IMR-90 (cell line): ENCODE measurements around the gene PFKL. TPM values are rescaled to one million over a fixed set of nuclear protein-coding genes. Genes with fewer than 3 reads are reported as not detected.

ENCODE experiments used
- ATAC-seq: fragments of 200-7000 bp; cut with Tn5 transposase; 2 replicates; pipeline ENCODE4 v1.9.1; 2020; ENCODE audit warnings: low read depth, mild to moderate bottlenecking, moderate library complexity
- Bru-seq: library from RNA; stranded (reverse); fragments of 400-500 nt; gene quantifications from one replicate; lab custom pipeline; 2021; lab: Mats Ljungman, UMichigan
- BruChase-seq, 2 experiments: library from RNA; stranded (reverse); fragments of 400-500 nt; gene quantifications; one replicate each; lab custom pipeline; 2021; lab: Mats Ljungman, UMichigan
- BruUV-seq: library from RNA; stranded (reverse); fragments of 400-500 nt; replicated peaks from 2 replicates; lab custom pipeline; 2021; lab: Mats Ljungman, UMichigan
- CTCF ChIA-PET: fragments of 300-600 bp; formaldehyde crosslinking; extraction: SDS; loops from one replicate; lab custom pipeline; 2021; ENCODE audit warnings: antibody characterized with exemption; lab: Yijun Ruan, JAX
- POLR2A ChIA-PET: fragments of 300-600 bp; sonication (Branson Sonifier 250); formaldehyde crosslinking; loops from one replicate; lab custom pipeline; 2022; ENCODE audit warnings: antibody characterized with exemption; ENCODE audit not compliant: unreplicated experiment; lab: Charles Lee
- DNase-seq: peaks from one replicate; pipeline ENCODE4 v3.0.0; 2013
- H2AFZ ChIP-seq: replicated peaks from 2 replicates; pipeline ENCODE3; 2013; ENCODE audit warnings: low read length, mild to moderate bottlenecking; ENCODE audit not compliant: poor library complexity
- H2AK5ac ChIP-seq: 2 replicates; pipeline ENCODE4 v1.6.1; 2013; ENCODE audit warnings: low read depth, low read length, inconsistent platforms
- H2AK9ac ChIP-seq: replicated peaks from 2 replicates; pipeline ENCODE3; 2013; ENCODE audit warnings: mild to moderate bottlenecking, low read depth, low read length, moderate library complexity; ENCODE audit not compliant: poor library complexity
- H2BK120ac ChIP-seq: 2 replicates; pipeline ENCODE4 v1.6.1; 2013; ENCODE audit warnings: low read depth, low read length, inconsistent platforms
- H2BK15ac ChIP-seq: 3 replicates; pipeline ENCODE4 v1.6.1; 2013; ENCODE audit warnings: low read depth, low read length, inconsistent platforms
- H2BK20ac ChIP-seq: 2 replicates; pipeline ENCODE4 v1.6.1; 2013; ENCODE audit warnings: low read depth, mild to moderate bottlenecking, inconsistent platforms, low read length, moderate library complexity
- H2BK5ac ChIP-seq: 2 replicates; pipeline ENCODE4 v1.6.1; 2013; ENCODE audit warnings: mild to moderate bottlenecking, low read depth, low read length, inconsistent platforms; ENCODE audit not compliant: poor library complexity, severe bottlenecking
- H3K14ac ChIP-seq: replicated peaks from 2 replicates; pipeline ENCODE4 v1.6.1; 2013; ENCODE audit warnings: low read depth, low read length, inconsistent platforms
- H3K18ac ChIP-seq: 2 replicates; pipeline ENCODE4 v1.6.1; 2013; ENCODE audit warnings: low read depth, low read length, control low read depth
- H3K23ac ChIP-seq: 2 replicates; pipeline ENCODE4 v1.6.1; 2013; ENCODE audit warnings: low read depth, low read length, inconsistent platforms
- H3K27ac ChIP-seq: 2 replicates; pipeline ENCODE4 v1.5.1; 2013; ENCODE audit warnings: mild to moderate bottlenecking, control low read depth, low read length; ENCODE audit not compliant: insufficient read depth
- H3K27me3 ChIP-seq: 2 replicates; pipeline ENCODE4 v1.6.1; 2013; ENCODE audit warnings: low read length; ENCODE audit not compliant: control insufficient read depth, insufficient read depth
- H3K36me3 ChIP-seq: 2 replicates; pipeline ENCODE4 v1.6.1; 2013; ENCODE audit warnings: low read length, mixed read lengths; ENCODE audit not compliant: control insufficient read depth, insufficient read depth
- H3K4ac ChIP-seq: 2 replicates; pipeline ENCODE4 v1.6.1; 2013; ENCODE audit warnings: low read depth, low read length, inconsistent platforms
- H3K4me1 ChIP-seq: 2 replicates; pipeline ENCODE4 v1.6.1; 2013; ENCODE audit warnings: low read length, mixed read lengths; ENCODE audit not compliant: control insufficient read depth, insufficient read depth
- H3K4me2 ChIP-seq: 2 replicates; pipeline ENCODE4 v1.6.1; 2013; ENCODE audit warnings: low read depth, mild to moderate bottlenecking, control low read depth, low read length, moderate library complexity
- H3K4me3 ChIP-seq: 2 replicates; pipeline ENCODE4 v1.5.1; 2013; ENCODE audit warnings: low read depth, mild to moderate bottlenecking, control low read depth, low read length, moderate library complexity; ENCODE audit not compliant: insufficient read depth
- H3K56ac ChIP-seq: 2 replicates; pipeline ENCODE4 v1.6.1; 2013; ENCODE audit warnings: low read length, inconsistent platforms; ENCODE audit not compliant: insufficient read depth; ENCODE audit errors: extremely low read depth
- H3K79me1 ChIP-seq, 2 experiments: 2 replicates each; pipeline ENCODE4 v1.6.1; 2013; ENCODE audit warnings: low read length in 2 of 2, inconsistent platforms in 1 of 2, low read depth in 1 of 2
- H3K9ac ChIP-seq: 2 replicates; pipeline ENCODE4 v1.6.1; 2013; ENCODE audit warnings: low read depth, low read length, control low read depth
- H3K9me1 ChIP-seq: 2 replicates; pipeline ENCODE4 v1.6.1; 2013; ENCODE audit warnings: low read length, inconsistent platforms; ENCODE audit not compliant: insufficient read depth
- H3K9me3 ChIP-seq: 2 replicates; pipeline ENCODE4 v1.6.1; 2013; ENCODE audit warnings: low read length; ENCODE audit not compliant: control insufficient read depth, insufficient read depth
- H4K20me1 ChIP-seq: 2 replicates; pipeline ENCODE4 v1.6.1; 2013; ENCODE audit warnings: low read length, inconsistent platforms; ENCODE audit not compliant: insufficient read depth
- H4K5ac ChIP-seq: 2 replicates; pipeline ENCODE4 v1.6.1; 2013; ENCODE audit warnings: mild to moderate bottlenecking, low read depth, low read length, control low read depth
- H4K8ac ChIP-seq, 2 experiments: 2 replicates each; pipeline ENCODE4 v1.6.1; 2013; ENCODE audit warnings: low read depth in 2 of 2, low read length in 2 of 2, control low read depth in 1 of 2, inconsistent platforms in 1 of 2
- H4K91ac ChIP-seq: 2 replicates; pipeline ENCODE4 v1.6.1; 2013; ENCODE audit warnings: low read depth, low read length, inconsistent platforms; ENCODE audit not compliant: insufficient read depth
- BHLHE40 ChIP-seq: fragments of 150-350 bp; IDR thresholded peaks from 2 replicates; pipeline ENCODE4 v1.6.1; 2016; ENCODE audit warnings: mild to moderate bottlenecking, low read depth, low read length
- CEBPB ChIP-seq: IDR thresholded peaks from 2 replicates; pipeline ENCODE4 v1.6.1; 2012; ENCODE audit warnings: low read depth, low read length, improper control_type of control experiment
- MAFK ChIP-seq: IDR thresholded peaks from 2 replicates; pipeline ENCODE4 v1.6.1; 2012; ENCODE audit warnings: low read depth, low read length, improper control_type of control experiment
- MXI1 ChIP-seq: IDR thresholded peaks from 2 replicates; pipeline ENCODE4 v1.6.1; 2012; ENCODE audit warnings: low read depth, mild to moderate bottlenecking, low read length, moderate library complexity, borderline replicate concordance
- NFE2L2 ChIP-seq: fragments of 150-350 bp; IDR thresholded peaks from 2 replicates; pipeline ENCODE4 v1.6.1; 2016; ENCODE audit warnings: low read depth, mild to moderate bottlenecking, low read length
- POLR2A ChIP-seq: IDR thresholded peaks from 2 replicates; pipeline ENCODE4 v1.6.1; 2012; ENCODE audit warnings: mild to moderate bottlenecking, low read depth, low read length
- RAD21 ChIP-seq: IDR thresholded peaks from 2 replicates; pipeline ENCODE4 v1.6.1; 2012; ENCODE audit warnings: low read length, improper control_type of control experiment
- RCOR1 ChIP-seq: IDR thresholded peaks from 2 replicates; pipeline ENCODE4 v1.6.1; 2012; ENCODE audit warnings: mild to moderate bottlenecking, low read length, improper control_type of control experiment; ENCODE audit not compliant: insufficient replicate concordance
- RFX5 ChIP-seq: IDR thresholded peaks from 2 replicates; pipeline ENCODE4 v1.8.0; 2012; ENCODE audit warnings: low read depth, mild to moderate bottlenecking, low read length, moderate library complexity
- SMC3 ChIP-seq: fragments of 150-350 bp; IDR thresholded peaks from 2 replicates; pipeline ENCODE4 v1.6.1; 2016; ENCODE audit warnings: low read depth, mild to moderate bottlenecking, antibody characterized with exemption, low read length, moderate library complexity
- WGBS, 2 experiments: methylation state at CpG; one replicate each; pipeline versions ENCODE4 v1.1.5 to v1.1.7; 2013; ENCODE audit warnings: missing lambda C conversion rate in 2 of 2; ENCODE audit not compliant: insufficient read length in 1 of 2; ENCODE audit errors: extremely low coverage in 2 of 2; 5-methylcytosine and 5-hydroxymethylcytosine counted together
- dilution Hi-C: fragments of 300-500 bp; cut with HindIII; formaldehyde crosslinking; loops from one replicate; pipeline ENCODE4 v1.14.3; 2018; ENCODE audit warnings: low sequenced_read_pairs; ENCODE audit not compliant: unreplicated experiment
- in situ Hi-C: fragments of 300-500 bp; cut with MboI; formaldehyde crosslinking; loops from 3 replicates; pipeline ENCODE4 v1.14.3; 2019; ENCODE audit warnings: low sequenced_read_pairs, inconsistent platforms, mixed read lengths
- intact Hi-C: fragments of 100-400 bp; cut with micrococcal nuclease; formaldehyde crosslinking; loops from 2 replicates; pipeline ENCODE4 v1.10.0; 2022
- long read RNA-seq: library from polyadenylated mRNA; unstranded; transcript quantifications from one replicate; pipeline ENCODE4 v2.0.0, GENCODE V29; 2021; ENCODE audit not compliant: unreplicated experiment
- polyA plus RNA-seq, 3 experiments: library from polyadenylated mRNA; depleted of rRNA; stranded (reverse); fragments of >200 nt; gene quantifications; 2 replicates each; pipeline ENCODE4 v1.2.3, GENCODE V29; 2012; ENCODE audit warnings: low replicate concordance in 1 of 3
- total RNA-seq: library from RNA; depleted of rRNA; stranded (reverse); fragments of >200 nt; gene quantifications from 2 replicates; pipeline ENCODE4 v1.2.3, GENCODE V29; 2012; rRNA removed
- TF ChIP-seq, protein P1 (sequence below): fragments of 150-350 bp; IDR thresholded peaks from 2 replicates; pipeline ENCODE4 v1.6.1; 2016; ENCODE audit warnings: low read depth, mild to moderate bottlenecking, low read length, moderate library complexity, borderline replicate concordance
- TF ChIP-seq, protein P2 (sequence below): fragments of 150-350 bp; IDR thresholded peaks from 2 replicates; pipeline ENCODE4 v1.6.1; 2017; ENCODE audit warnings: mild to moderate bottlenecking, antibody characterized with exemption, low read length, low read depth

The PFKL gene
- total RNA-seq (100 and 103 TPM in 2 replicates), polyA plus RNA-seq (2012; rRNA removed) (126 and 131 TPM in 2 replicates), Bru-seq, nascent RNA (percentile 68 among the genes with signal in this experiment), BruChase-seq, experiment 1, labeled RNA remaining after a 6-hour chase (percentile 69 among the genes with signal in this experiment), BruChase-seq, experiment 2, labeled RNA remaining after a 2-hour chase (percentile 76 among the genes with signal in this experiment)
- 121 and 205 TPM in 2 replicates for polyA plus RNA-seq (2012; cell fraction: cytosol; rRNA removed)
- 315 and 685 TPM in 2 replicates for polyA plus RNA-seq (2012; cell fraction: nucleus; rRNA removed; ENCODE audit: low replicate concordance)
- long read RNA-seq, transcript PFKL-201 (22 exons, 2,912 nt): major isoform, 428 of 691 reads
- long read RNA-seq, partial matches to known transcripts: 184 of 691 reads
- long read RNA-seq, other reads (novel, unspliced or antisense): 78 of 691 reads

DNA sequence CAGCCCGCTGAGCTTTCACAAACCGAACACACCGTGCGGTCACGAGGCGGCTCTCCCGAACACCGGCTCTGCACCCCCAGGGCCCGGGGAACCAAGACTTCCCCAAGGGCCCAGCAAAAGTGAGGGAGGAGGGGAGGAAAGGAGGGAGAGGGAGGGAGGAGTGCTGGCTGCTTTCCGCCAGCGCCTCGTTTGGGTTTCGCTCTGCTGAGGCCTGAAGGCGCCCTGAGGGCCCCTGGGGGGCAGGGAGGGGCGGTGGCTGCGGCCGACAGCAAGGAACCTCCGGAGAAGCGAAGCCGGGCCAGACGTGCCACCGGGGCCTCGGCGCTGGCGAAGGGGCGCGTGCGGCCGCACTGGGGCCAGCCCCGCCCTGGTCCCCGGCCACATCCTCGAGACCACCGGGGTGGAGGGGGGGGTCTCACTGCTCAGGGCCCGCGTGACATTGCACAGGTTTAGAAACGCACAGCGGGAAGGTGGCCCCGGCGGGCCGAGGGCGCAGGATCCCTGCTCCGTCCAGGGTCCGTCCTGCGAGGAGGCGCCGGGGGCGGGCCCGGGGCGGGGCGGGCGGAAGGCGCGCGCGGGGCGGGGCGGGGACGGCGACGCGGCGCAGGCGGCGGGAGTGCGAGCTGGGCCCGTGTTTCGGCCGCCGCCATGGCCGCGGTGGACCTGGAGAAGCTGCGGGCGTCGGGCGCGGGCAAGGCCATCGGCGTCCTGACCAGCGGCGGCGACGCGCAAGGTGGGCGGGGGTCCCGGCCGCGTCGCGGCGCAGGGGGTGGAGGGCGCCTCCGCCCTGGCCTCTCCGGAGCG lies at the start of gene PFKL:
Gene PFKL (plus strand): TSS at position 596 of the 804 bp plus-strand sequence. CDS start 53 bp downstream, at position 649.
- H3K27ac ChIP-seq: peak within 1 kb of the TSS; percentile 96
- H3K4me1 ChIP-seq: peaks cover 18% of the 10 kb centered on the region
- H3K27me3 ChIP-seq: peaks cover 2% of the 10 kb centered on the region; the same call in 1 of the 2 replicates
- H3K18ac ChIP-seq: peak within 1 kb of the TSS; percentile 58
- H4K8ac ChIP-seq: peak within 1 kb of the TSS; percentile 87 to 92
- DNase-seq (peak; percentile 20), ATAC-seq (peak; percentile 87)
- peak within 1 kb of the TSS; percentile 76 for H3K4ac ChIP-seq
- peak within 1 kb of the TSS; percentile 87 for H3K4me2 ChIP-seq
- H3K23ac ChIP-seq: peak within 1 kb of the TSS; percentile 63
- peaks cover 40% of the 10 kb centered on the region for H4K20me1 ChIP-seq
- peak within 1 kb of the TSS; percentile 87 for H3K9ac ChIP-seq
- H3K9me3 ChIP-seq: no peaks in the 10 kb centered on the region
- dilution Hi-C loops (no loop called here), in situ Hi-C loops (no loop called here), intact Hi-C loops (no loop called here)
- H4K5ac ChIP-seq: peak within 1 kb of the TSS; percentile 55
- peak within 1 kb of the TSS; percentile 97 for H2AK9ac ChIP-seq
- ChIA-PET POLR2A (no interaction called here), CTCF (no interaction called here)
- no peak within 1 kb of the TSS for H2BK15ac ChIP-seq
- H4K91ac ChIP-seq: peak within 1 kb of the TSS; percentile 61; the same call in 1 of the 2 replicates
- 3% methylated on average over 29 of the region's 94 CpGs; no CpG with 5 or more reads in 1 of the 2 experiments for WGBS, 2 experiments
- peak within 1 kb of the TSS; percentile 80 for H2BK5ac ChIP-seq
- no peaks in the 10 kb centered on the region for H3K9me1 ChIP-seq
- peaks cover 3% of the 10 kb centered on the region; the same call in 1 of the 2 replicates for H3K36me3 ChIP-seq
- peak within 1 kb of the TSS; percentile 82 for H3K4me3 ChIP-seq
- H3K14ac ChIP-seq: peak within 1 kb of the TSS; percentile 61
- peak within 1 kb of the TSS; percentile 24; the same call in 1 of the 2 replicates for H3K56ac ChIP-seq
- H3K79me1 ChIP-seq: peaks cover 8 to 31% of the 10 kb centered on the region in 2 experiments
- no TSS peak for BruUV-seq
- H2BK120ac ChIP-seq: no peak within 1 kb of the TSS
- H2AFZ ChIP-seq: peak within 1 kb of the TSS; percentile 97
- H2AK5ac ChIP-seq: peak within 1 kb of the TSS; percentile 93
- H2BK20ac ChIP-seq: no peak within 1 kb of the TSS
- no peak for TF ChIP-seq RFX5
- no peak for TF ChIP-seq CEBPB
- 0 out of 2 replicates have a peak, but pooled peaks have one; percentile 19 for TF ChIP-seq MXI1
- TF ChIP-seq, protein P1, sequence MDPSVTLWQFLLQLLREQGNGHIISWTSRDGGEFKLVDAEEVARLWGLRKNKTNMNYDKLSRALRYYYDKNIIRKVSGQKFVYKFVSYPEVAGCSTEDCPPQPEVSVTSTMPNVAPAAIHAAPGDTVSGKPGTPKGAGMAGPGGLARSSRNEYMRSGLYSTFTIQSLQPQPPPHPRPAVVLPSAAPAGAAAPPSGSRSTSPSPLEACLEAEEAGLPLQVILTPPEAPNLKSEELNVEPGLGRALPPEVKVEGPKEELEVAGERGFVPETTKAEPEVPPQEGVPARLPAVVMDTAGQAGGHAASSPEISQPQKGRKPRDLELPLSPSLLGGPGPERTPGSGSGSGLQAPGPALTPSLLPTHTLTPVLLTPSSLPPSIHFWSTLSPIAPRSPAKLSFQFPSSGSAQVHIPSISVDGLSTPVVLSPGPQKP: no peak
- no peak for TF ChIP-seq RCOR1
- TF ChIP-seq MAFK: no peak
- peak; percentile 69 for TF ChIP-seq POLR2A
- no peak for TF ChIP-seq RAD21
- no peak for TF ChIP-seq SMC3
- TF ChIP-seq NFE2L2: no peak
- no peak for TF ChIP-seq BHLHE40
- TF ChIP-seq, protein P2, sequence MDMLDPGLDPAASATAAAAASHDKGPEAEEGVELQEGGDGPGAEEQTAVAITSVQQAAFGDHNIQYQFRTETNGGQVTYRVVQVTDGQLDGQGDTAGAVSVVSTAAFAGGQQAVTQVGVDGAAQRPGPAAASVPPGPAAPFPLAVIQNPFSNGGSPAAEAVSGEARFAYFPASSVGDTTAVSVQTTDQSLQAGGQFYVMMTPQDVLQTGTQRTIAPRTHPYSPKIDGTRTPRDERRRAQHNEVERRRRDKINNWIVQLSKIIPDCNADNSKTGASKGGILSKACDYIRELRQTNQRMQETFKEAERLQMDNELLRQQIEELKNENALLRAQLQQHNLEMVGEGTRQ: no peak
